ENCODE results near the gene LIG3.
"Not testable (repeated sequence)": the region's sequence is repeated elsewhere in the genome, so short reads cannot be mapped to it uniquely, and the experiment has no call there.

DNA sequence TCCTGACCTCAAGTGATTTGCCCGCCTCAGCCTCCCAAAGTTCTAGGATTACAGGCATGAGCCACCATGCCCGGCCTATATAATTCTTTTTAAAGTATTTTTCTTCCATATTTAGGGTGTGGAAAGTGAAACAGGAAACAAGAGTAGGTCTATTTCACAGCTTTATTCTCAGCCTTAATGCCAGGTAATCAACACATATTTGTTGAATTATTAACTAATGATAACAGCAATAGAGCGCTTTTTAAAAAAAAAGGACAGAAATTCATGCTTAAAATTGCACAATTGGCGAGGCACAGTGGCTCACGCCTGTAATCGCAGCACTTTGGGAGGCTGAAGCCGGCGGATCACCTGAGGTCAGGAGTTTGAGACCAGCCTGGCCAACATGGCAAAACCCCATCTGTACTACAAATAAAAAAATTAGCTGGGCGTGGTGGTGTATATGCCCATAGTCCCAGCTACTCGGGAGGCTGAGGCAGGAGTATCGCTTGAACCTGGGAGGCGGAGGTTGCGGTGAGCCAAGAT is 65.2 kb downstream of the LIG3 start:
- not testable (repeated sequence) for TF ChIP-seq POLR2A (IDR thresholded peaks at IDR 0.05)
- TF ChIP-seq, protein P1, sequence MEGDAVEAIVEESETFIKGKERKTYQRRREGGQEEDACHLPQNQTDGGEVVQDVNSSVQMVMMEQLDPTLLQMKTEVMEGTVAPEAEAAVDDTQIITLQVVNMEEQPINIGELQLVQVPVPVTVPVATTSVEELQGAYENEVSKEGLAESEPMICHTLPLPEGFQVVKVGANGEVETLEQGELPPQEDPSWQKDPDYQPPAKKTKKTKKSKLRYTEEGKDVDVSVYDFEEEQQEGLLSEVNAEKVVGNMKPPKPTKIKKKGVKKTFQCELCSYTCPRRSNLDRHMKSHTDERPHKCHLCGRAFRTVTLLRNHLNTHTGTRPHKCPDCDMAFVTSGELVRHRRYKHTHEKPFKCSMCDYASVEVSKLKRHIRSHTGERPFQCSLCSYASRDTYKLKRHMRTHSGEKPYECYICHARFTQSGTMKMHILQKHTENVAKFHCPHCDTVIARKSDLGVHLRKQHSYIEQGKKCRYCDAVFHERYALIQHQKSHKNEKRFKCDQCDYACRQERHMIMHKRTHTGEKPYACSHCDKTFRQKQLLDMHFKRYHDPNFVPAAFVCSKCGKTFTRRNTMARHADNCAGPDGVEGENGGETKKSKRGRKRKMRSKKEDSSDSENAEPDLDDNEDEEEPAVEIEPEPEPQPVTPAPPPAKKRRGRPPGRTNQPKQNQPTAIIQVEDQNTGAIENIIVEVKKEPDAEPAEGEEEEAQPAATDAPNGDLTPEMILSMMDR (IDR thresholded peaks at IDR 0.05), result not testable (repeated sequence)
